ENCODE measurements around the gene ZC3HAV1.

GRCh38 chr7:139124084-139124914 is 14.8 kb upstream of the ZC3HAV1 start:
- TF ChIP-seq, protein P1, sequence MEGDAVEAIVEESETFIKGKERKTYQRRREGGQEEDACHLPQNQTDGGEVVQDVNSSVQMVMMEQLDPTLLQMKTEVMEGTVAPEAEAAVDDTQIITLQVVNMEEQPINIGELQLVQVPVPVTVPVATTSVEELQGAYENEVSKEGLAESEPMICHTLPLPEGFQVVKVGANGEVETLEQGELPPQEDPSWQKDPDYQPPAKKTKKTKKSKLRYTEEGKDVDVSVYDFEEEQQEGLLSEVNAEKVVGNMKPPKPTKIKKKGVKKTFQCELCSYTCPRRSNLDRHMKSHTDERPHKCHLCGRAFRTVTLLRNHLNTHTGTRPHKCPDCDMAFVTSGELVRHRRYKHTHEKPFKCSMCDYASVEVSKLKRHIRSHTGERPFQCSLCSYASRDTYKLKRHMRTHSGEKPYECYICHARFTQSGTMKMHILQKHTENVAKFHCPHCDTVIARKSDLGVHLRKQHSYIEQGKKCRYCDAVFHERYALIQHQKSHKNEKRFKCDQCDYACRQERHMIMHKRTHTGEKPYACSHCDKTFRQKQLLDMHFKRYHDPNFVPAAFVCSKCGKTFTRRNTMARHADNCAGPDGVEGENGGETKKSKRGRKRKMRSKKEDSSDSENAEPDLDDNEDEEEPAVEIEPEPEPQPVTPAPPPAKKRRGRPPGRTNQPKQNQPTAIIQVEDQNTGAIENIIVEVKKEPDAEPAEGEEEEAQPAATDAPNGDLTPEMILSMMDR (IDR thresholded peaks at IDR 0.05) = no peak
- no peak for TF ChIP-seq ZNF416 (CRISPR knock-in tag; IDR thresholded peaks at IDR 0.05)

Data from WTC11 (cell line).